ENCODE measurements around the gene MT2A.
A peak's percentile ranks its signal among the peaks of the same experiment; 100 is the strongest.

MT2A gene

GRCh38 chr16:56600398-56600999 lies 7.9 kb upstream of the MT2A start:
- no peak overlapping the region for H3K4me3 ChIP-seq
- no peak for DNase-seq (ENCODE audit: low spot score)
- TF ChIP-seq CTCF (IDR thresholded peaks at IDR 0.05): no peak
- H3K27ac ChIP-seq: no peak overlapping the region

- Histone ChIP-seq H3K27ac (no peak overlapping the region), H3K4me3 (no peak overlapping the region)
- DNase-seq (ENCODE audit: low spot score): no peak
- no peak for TF ChIP-seq CTCF (IDR thresholded peaks at IDR 0.05)
Observed at GRCh38 chr16:56601325-56601724, 7.1 kb upstream of the MT2A start.

GRCh38 chr16:56603589-56603988 lies 4.8 kb upstream of the MT2A start:
- TF ChIP-seq CTCF (IDR thresholded peaks at IDR 0.05): no peak
- Histone ChIP-seq H3K4me3 (no peak overlapping the region), H3K27ac (no peak overlapping the region)
- DNase-seq (ENCODE audit: low spot score): no peak

- DNase-seq (ENCODE audit: low spot score): no peak
- no peak overlapping the region for H3K4me3 ChIP-seq
- no peak overlapping the region for H3K27ac ChIP-seq
- no peak for TF ChIP-seq CTCF (IDR thresholded peaks at IDR 0.05)
Observed at GRCh38 chr16:56604966-56605365, 3.4 kb upstream of the MT2A start.

GRCh38 chr16:56605475-56605874 lies 2.9 kb upstream of the MT2A start:
- no peak for DNase-seq (ENCODE audit: low spot score)
- Histone ChIP-seq H3K4me3 (no peak overlapping the region), H3K27ac (peak overlapping the region; percentile 91 to 93)
- TF ChIP-seq CTCF (IDR thresholded peaks at IDR 0.05): no peak

- TF ChIP-seq CTCF (IDR thresholded peaks at IDR 0.05): no peak
- no peak for DNase-seq (ENCODE audit: low spot score)
- Histone ChIP-seq H3K27ac (peak overlapping the region; percentile 91 to 93), H3K4me3 (no peak overlapping the region)
Observed at GRCh38 chr16:56606071-56606475, 2.3 kb upstream of the MT2A start.

- DNase-seq (ENCODE audit: low spot score): no peak
- Histone ChIP-seq H3K4me3 (peak overlapping the region; percentile 82), H3K27ac (peak overlapping the region; percentile 91 to 93)
- TF ChIP-seq CTCF (IDR thresholded peaks at IDR 0.05): no peak
Observed at GRCh38 chr16:56606476-56607108, 1.8 kb upstream of the MT2A start.
